ENCODE measurements around the gene ZNF423. TPM values are rescaled to one million over a fixed set of nuclear protein-coding genes. Genes with fewer than 3 reads are reported as not detected.

The ZNF423 gene
- total and polyA plus RNA-seq, 2 experiments from 2014 or later, result 12.3 to 22.2 TPM

DNA sequence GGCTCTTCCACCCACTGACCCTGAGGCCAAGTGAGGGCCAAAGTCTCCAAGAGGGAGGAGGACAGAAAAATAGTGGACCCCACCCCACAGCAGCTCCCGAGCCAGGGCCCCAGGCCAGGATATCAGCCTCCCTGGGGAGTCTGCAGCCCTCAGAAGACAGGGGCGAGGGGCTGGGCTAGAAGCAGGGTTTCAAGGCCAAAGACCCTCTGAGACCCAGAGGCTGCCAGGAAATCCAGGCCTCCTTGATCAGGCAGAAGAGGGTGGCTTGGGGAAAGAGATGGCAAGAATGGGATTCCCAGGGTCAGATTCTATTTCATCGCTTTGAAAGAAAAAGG is 156.1 kb downstream of the ZNF423 start:
- Histone ChIP-seq H3K9me3 (ENCODE audit: low read depth) (no peaks in the 10 kb centered on the region), H3K36me3 (no peaks in the 10 kb centered on the region), H3K27me3 (no peaks in the 10 kb centered on the region), H3K27ac (peak overlapping the region; percentile 90), H3K4me1 (ENCODE audit: low read depth) (peaks cover 75% of the 10 kb centered on the region), H3K4me3 (no peak overlapping the region)
- no peak for DNase-seq (ENCODE audit: low read depth in 1 of 2, low spot score in 1 of 2)
- TF ChIP-seq, protein P1, sequence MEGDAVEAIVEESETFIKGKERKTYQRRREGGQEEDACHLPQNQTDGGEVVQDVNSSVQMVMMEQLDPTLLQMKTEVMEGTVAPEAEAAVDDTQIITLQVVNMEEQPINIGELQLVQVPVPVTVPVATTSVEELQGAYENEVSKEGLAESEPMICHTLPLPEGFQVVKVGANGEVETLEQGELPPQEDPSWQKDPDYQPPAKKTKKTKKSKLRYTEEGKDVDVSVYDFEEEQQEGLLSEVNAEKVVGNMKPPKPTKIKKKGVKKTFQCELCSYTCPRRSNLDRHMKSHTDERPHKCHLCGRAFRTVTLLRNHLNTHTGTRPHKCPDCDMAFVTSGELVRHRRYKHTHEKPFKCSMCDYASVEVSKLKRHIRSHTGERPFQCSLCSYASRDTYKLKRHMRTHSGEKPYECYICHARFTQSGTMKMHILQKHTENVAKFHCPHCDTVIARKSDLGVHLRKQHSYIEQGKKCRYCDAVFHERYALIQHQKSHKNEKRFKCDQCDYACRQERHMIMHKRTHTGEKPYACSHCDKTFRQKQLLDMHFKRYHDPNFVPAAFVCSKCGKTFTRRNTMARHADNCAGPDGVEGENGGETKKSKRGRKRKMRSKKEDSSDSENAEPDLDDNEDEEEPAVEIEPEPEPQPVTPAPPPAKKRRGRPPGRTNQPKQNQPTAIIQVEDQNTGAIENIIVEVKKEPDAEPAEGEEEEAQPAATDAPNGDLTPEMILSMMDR (IDR thresholded peaks at IDR 0.05; ENCODE audit: low read depth, low read length), result no peak

DNA sequence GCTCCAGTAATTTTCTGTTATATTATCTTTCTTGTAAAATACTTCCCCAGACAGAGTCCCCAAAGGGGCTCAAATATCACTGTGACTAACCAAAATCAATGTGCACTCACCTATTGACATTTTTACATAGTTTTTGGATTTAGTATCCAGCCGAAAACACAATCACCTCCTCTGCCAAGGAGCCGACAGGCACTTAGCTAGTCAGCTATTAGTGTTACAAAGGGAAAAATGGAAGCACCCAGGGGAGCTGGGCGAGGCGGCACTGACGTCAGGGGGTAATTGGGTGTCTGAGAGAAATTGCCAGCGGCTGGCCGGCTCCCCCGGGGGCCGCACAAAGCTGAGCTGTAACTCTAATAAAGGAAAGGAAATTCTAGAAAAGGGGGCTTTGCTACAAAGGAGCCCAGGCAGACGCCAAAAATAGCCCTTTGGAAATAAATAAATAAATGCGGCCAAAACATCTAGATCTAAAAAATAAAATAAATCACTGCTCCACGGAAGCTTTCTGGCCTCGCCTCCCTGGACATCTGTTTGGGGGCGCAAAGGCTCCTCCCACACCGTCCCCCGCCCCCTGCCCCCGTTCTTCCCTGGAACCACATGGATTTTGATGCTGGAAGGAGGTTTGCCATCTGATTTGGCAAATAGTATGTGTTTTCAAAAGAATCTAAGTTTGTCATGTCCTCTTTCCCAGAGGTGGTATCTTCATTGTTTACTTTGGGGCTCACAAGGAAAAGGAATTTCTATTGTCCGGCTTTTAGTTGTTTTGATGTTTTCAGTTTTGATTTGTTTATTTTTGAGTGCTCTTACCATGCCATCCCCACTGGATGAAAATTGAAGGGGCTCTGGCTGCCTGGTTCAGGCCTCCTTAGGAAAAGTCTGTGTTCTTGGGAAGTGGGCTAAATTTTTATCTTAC is 156.7 kb downstream of the ZNF423 start:
- no peak overlapping the region for H3K4me3 ChIP-seq
- peak overlapping the region; percentile 90 for H3K27ac ChIP-seq
- no peaks in the 10 kb centered on the region for H3K36me3 ChIP-seq
- peaks cover 75% of the 10 kb centered on the region for H3K4me1 ChIP-seq (ENCODE audit: low read depth)
- peak in 1 of 2 donors; percentile 77 for DNase-seq (ENCODE audit: low read depth in 1 of 2, low spot score in 1 of 2)
- H3K27me3 ChIP-seq, result no peaks in the 10 kb centered on the region
- TF ChIP-seq, protein P1 (IDR thresholded peaks at IDR 0.05; ENCODE audit: low read depth, low read length), result no peak
- no peaks in the 10 kb centered on the region for H3K9me3 ChIP-seq (ENCODE audit: low read depth)

DNA sequence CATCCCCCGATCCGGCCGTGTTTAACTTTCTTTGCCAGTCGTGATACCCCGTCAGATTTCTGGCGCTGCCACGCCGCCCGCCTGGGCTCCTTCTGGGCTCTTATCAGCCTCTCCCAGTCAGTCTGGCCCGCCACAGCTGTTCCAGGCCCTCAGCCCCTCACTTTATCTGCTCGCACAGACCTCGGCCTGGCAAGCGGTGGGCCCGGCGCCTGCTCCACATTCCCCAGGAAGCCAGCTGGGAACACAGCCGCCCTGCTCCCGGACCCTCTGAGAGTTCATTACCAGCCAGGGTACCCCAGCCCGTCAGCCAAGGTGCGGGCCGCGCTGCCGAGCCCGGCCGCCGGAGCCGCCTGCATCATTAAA is 157.5 kb downstream of the ZNF423 start:
- H3K4me1 ChIP-seq (ENCODE audit: low read depth), result peaks cover 72% of the 10 kb centered on the region
- H3K36me3 ChIP-seq, result no peaks in the 10 kb centered on the region
- H3K27me3 ChIP-seq, result no peaks in the 10 kb centered on the region
- peak; percentile 72 to 80 for DNase-seq (ENCODE audit: low read depth in 1 of 2, low spot score in 1 of 2)
- H3K27ac ChIP-seq, result peak overlapping the region; percentile 90
- no peak overlapping the region for H3K4me3 ChIP-seq
- TF ChIP-seq, protein P1 (IDR thresholded peaks at IDR 0.05; ENCODE audit: low read depth, low read length), result no peak
- no peaks in the 10 kb centered on the region for H3K9me3 ChIP-seq (ENCODE audit: low read depth)

DNA sequence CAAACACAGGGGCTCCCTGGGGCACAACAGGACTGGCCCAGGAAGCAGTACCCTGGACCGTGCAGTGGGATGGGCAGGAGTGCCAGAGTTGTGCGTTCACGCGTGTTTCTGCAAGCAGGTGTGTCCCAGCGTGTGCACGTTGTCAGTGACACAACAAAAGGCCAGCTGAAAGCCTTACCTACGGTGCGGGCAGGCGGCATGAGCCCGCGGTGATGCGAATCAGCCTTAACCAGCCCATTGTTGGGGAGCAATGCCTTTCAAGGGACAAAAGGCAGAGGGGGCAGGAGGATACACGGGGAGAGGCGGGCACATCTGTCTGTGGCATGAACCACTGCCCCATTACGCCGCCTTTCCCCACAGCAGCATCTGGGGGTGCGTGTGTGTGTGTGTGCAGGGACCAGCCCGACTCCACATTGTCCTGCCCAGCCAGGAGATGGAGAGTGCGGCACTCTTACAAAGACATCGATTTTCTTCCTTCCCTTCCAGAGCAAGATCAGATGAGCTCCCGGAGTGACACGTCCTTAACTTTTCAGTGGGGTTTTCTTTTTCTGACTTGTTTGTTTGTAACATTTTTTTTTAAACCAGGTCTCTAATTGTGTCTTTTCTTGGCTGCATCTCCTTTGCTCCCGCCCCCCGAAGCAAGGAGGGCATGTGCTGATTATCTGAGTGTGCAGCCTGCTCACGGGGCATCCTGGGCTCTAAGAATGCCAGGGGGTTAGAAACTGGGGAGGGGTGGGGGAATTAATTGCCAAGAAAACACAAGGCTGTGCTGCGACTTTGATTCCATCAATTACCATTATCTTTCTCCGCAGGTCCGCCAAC is 158.1 kb downstream of the ZNF423 start:
- H3K36me3 ChIP-seq, result no peaks in the 10 kb centered on the region
- H3K4me3 ChIP-seq, result no peak overlapping the region
- DNase-seq (ENCODE audit: low read depth in 1 of 2, low spot score in 1 of 2), result no peak
- TF ChIP-seq, protein P1 (IDR thresholded peaks at IDR 0.05; ENCODE audit: low read depth, low read length), result no peak
- peak overlapping the region; percentile 90 for H3K27ac ChIP-seq
- peaks cover 66% of the 10 kb centered on the region for H3K4me1 ChIP-seq (ENCODE audit: low read depth)
- no peaks in the 10 kb centered on the region for H3K9me3 ChIP-seq (ENCODE audit: low read depth)
- H3K27me3 ChIP-seq, result no peaks in the 10 kb centered on the region

DNA sequence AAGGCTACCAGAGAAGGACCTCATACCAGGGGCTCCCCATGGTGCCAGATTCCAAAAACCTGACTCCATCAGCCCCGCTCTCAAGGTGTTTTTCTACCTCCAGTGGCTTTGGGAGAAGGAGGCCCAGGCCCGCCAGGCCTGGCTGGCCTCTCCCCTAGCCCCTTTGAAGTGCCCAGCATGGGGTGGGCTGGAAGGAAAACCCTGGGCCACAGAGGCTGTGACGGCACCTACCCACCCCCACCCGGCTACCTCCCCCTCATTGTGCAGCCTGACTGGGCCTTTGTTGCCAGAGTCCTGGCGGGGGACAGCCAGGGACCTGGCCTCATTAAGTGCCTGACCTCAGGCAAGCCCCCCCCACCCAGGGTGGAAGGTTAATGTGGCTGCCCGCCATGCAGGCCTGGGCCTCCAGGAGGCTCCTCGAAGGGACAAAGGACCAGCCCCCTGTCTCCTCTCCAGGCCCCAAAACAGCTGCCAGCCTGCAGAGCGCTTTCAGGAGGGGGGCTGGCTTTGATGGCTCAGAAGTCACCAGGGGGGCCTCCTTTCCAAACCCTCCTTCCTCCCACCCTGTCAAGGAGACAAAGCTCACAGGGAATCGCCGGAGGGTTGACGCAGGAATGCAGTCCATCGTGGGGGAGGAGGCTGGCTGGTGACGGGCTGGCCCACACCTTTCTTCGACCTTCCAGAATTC is 159.4 kb downstream of the ZNF423 start:
- Histone ChIP-seq H3K27ac (peak overlapping the region; percentile 50), H3K4me3 (no peak overlapping the region), H3K27me3 (no peaks in the 10 kb centered on the region), H3K4me1 (ENCODE audit: low read depth) (peaks cover 55% of the 10 kb centered on the region), H3K36me3 (no peaks in the 10 kb centered on the region), H3K9me3 (ENCODE audit: low read depth) (no peaks in the 10 kb centered on the region)
- TF ChIP-seq, protein P1 (IDR thresholded peaks at IDR 0.05; ENCODE audit: low read depth, low read length), result no peak
- DNase-seq (ENCODE audit: low read depth in 1 of 2, low spot score in 1 of 2), result peak in 1 of 2 donors; percentile 19
